Peyer's patch (tissue), 4 donors: Measurements from ENCODE around the gene PRRX2. TPM values are rescaled to one million over a fixed set of nuclear protein-coding genes. Genes with fewer than 3 reads are reported as not detected.

ENCODE experiments used
- DNase-seq, 3 donors: peaks; one replicate each; pipeline ENCODE4 v3.0.0-alpha.2; 2017 to 2019
- H3K27ac ChIP-seq, 4 donors: fragments of 200-600 bp; sonication (generic); one replicate each; pipeline ENCODE4 v1.5.1; 2016 to 2019
- H3K27me3 ChIP-seq, 2 donors: fragments of 200-600 bp; sonication (generic); one replicate each; pipeline ENCODE4 v1.5.1; 2019
- H3K36me3 ChIP-seq, 3 donors: fragments of 200-600 bp; sonication (generic); one replicate each; pipeline ENCODE4 v1.5.1; 2016 to 2019
- H3K4me1 ChIP-seq, 4 donors: fragments of 200-600 bp; sonication (generic); one replicate each; pipeline ENCODE4 v1.5.1; 2016 to 2019
- H3K4me3 ChIP-seq, 4 donors: fragments of 200-600 bp; sonication (generic); 1 replicate in 3 of 4; 2 replicates in 1 of 4; pipeline ENCODE4 v1.5.1; 2016 to 2019; ENCODE audit warnings: mild to moderate bottlenecking in 1 of 4
- H3K9me3 ChIP-seq, 4 donors: fragments of 200-600 bp; sonication (generic); one replicate each; pipeline ENCODE4 v1.5.1; 2016 to 2019; ENCODE audit warnings: mild to moderate bottlenecking in 1 of 4
- POLR2A ChIP-seq, 2 donors: fragments of 450-650 bp; IDR thresholded peaks; one replicate each; pipeline ENCODE4 v1.5.1; 2017; ENCODE audit warnings: antibody characterized with exemption in 2 of 2, mild to moderate bottlenecking in 2 of 2, moderate library complexity in 2 of 2
- total RNA-seq, 4 donors: library from RNA; depleted of rRNA; stranded (reverse); fragments of >200 nt; gene quantifications; one replicate each; pipeline ENCODE4 v1.1.0, GENCODE V29; 2016
- TF ChIP-seq, protein P1 (sequence below), 6 experiments: fragments of 450-650 bp in 4 of 6; fragments of 200-600 bp in 2 of 6; sonication (generic) in 1 of 6; IDR thresholded peaks; one replicate each; pipeline ENCODE4 v1.5.1; 2017 to 2019; ENCODE audit warnings: antibody characterized with exemption in 6 of 6, mild to moderate bottlenecking in 3 of 6, moderate library complexity in 1 of 6

The PRRX2 gene
- total RNA-seq, 4 donors from 2014 or later: 5.0 TPM; not detected in 3

DNA sequence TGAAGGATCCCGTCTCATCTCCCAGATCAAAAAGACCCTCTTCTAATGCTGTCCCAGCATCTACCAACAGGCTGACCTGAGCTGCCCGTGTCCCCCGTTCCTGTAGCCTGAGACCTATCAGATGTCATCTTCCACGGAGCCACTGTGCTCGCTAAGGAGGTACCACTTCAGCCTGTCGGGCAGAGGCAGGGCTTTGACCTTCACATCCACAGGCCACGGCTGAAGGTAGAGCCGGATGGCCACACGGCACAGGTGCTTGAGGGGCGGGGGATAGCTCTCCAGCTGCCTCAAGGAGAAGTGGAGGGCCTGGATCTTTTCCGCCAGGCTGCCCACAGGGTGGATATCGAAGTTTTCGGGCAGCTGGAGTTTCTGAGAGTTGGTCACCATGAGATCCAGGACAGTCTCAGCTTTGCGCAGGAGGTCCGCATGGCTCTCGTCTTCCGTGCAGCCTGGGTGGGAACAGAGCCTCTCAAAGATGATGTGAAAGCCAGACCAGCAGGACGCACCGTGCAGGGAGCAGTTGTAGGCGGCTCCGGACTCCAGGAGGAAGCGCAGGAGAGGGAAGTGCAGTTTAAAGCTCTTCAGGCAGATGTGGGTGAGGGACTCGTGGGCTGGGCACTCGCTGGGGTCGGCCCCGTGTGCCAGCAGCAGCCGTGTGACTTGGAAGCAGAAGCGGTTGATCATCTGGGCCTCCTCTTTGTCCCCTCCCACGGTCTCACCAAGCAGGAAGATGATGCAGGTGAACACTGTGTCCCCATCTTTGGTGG, 27.6 kb upstream of the PRRX2 start:
- Histone ChIP-seq H3K27ac (no peak overlapping the region), H3K4me3 (no peak overlapping the region), H3K4me1 (peaks cover 0 to 18% (median 11%) of the 10 kb centered on the region in 4 donors), H3K36me3 (peaks cover 0 to 68% (median 0%) of the 10 kb centered on the region in 3 donors), H3K9me3 (no peaks in the 10 kb centered on the region), H3K27me3 (no peaks in the 10 kb centered on the region)
- TF ChIP-seq POLR2A (IDR thresholded peaks at IDR 0.05): no peak
- DNase-seq: no peak

- Histone ChIP-seq H3K27me3 (no peaks in the 10 kb centered on the region), H3K4me3 (no peak overlapping the region), H3K36me3 (peaks cover 0 to 55% (median 0%) of the 10 kb centered on the region in 3 donors), H3K4me1 (peaks cover 0 to 18% (median 11%) of the 10 kb centered on the region in 4 donors), H3K27ac (no peak overlapping the region), H3K9me3 (no peaks in the 10 kb centered on the region)
- no peak for TF ChIP-seq POLR2A (IDR thresholded peaks at IDR 0.05)
- TF ChIP-seq, protein P1, sequence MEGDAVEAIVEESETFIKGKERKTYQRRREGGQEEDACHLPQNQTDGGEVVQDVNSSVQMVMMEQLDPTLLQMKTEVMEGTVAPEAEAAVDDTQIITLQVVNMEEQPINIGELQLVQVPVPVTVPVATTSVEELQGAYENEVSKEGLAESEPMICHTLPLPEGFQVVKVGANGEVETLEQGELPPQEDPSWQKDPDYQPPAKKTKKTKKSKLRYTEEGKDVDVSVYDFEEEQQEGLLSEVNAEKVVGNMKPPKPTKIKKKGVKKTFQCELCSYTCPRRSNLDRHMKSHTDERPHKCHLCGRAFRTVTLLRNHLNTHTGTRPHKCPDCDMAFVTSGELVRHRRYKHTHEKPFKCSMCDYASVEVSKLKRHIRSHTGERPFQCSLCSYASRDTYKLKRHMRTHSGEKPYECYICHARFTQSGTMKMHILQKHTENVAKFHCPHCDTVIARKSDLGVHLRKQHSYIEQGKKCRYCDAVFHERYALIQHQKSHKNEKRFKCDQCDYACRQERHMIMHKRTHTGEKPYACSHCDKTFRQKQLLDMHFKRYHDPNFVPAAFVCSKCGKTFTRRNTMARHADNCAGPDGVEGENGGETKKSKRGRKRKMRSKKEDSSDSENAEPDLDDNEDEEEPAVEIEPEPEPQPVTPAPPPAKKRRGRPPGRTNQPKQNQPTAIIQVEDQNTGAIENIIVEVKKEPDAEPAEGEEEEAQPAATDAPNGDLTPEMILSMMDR (IDR thresholded peaks at IDR 0.05): no peak
- no peak for DNase-seq
Observed at GRCh38 chr9:129639034-129639630, 26.3 kb upstream of the PRRX2 start.

- no peak overlapping the region for H3K27ac ChIP-seq
- peaks cover 0 to 49% (median 0%) of the 10 kb centered on the region in 3 donors for H3K36me3 ChIP-seq
- DNase-seq: no peak
- H3K9me3 ChIP-seq: no peaks in the 10 kb centered on the region
- TF ChIP-seq POLR2A (IDR thresholded peaks at IDR 0.05): no peak
- TF ChIP-seq, protein P1 (IDR thresholded peaks at IDR 0.05): no peak
- no peaks in the 10 kb centered on the region for H3K27me3 ChIP-seq
- peaks cover 0 to 18% (median 11%) of the 10 kb centered on the region in 4 donors for H3K4me1 ChIP-seq
- no peak overlapping the region for H3K4me3 ChIP-seq
Observed at GRCh38 chr9:129639756-129640085, 25.7 kb upstream of the PRRX2 start.

DNA sequence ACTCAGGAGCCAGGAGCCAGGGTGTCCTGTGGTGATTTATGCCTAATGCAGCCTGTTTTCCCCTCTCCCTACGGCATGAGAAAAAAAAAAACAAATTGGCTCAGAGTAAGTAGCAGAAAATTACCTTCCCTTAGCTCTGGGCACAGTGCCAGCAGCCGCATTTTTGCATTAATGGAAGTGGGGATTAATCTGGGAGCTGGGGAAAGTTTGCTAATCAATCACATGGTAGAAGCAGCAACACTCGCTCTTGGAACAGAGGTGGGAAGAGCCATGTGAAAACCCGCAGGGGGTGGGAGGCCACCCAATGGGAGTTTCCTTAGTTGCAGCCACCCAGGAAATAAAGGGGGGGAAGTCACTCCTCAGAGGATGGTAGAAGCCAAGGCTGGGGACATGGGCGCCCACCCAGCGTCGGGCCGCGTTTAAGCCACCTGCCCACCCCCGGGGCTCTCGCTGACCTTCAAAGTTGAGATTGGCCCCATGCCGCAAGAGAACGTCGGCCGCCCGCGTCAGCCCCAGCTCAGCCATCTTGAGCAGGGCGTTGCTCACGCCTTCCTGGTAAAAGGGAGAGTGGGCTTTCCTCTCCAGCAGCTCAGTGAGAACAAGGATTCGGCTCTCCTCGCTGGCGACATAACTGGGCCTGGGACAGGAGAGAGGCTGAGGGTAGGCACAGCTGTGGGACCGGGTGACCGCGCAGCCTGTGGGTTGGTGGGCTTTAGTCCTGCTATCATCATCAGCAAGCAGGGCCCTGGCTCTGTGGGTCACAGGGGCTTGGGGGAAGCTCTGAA, 25.2 kb upstream of the PRRX2 start:
- Histone ChIP-seq H3K4me1 (peaks cover 0 to 18% (median 11%) of the 10 kb centered on the region in 4 donors), H3K27ac (no peak overlapping the region)
- no peak for DNase-seq

DNA sequence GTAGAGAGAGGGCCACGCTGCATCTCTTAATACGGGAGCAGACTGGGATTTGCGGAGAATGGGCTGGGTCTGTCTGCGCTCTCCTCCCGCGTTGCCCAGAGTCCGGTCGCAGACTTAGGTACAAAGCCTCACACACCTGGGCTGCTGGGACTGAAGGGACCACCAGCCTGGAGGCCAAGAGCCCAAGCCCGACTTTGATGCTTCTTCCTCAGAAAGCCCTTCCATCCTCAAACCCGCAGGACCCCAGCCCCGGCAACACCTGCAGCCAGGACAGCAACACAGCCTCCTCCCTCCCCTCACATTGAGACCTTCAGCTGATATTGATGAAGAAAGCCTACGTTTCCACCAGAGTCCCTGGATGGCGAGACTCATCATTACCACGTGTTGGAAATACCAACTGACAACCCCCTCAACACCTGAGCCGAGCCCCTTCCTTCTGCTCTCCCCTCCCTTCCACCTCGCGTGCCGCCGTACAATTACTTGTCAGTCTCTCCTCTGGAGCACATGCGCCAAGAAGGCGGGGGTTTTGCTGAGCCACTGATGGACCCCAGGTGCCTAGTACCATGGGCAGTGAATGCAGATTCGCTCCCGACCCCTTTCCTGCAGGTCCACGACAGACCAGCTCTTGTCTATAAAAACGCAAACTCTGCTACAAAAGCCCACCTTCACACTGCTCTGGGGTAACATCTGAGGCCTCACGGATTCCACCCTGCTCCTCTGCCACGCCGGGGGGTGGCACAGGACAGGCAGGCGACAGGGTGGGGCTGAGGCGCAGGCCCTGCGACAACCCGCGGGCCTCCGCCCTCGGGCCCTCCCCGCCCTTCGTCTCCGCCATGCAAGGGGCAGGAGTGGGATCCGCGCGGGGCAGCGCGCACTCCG, 24.3 kb upstream of the PRRX2 start:
- peaks cover 0 to 35% (median 0%) of the 10 kb centered on the region in 3 donors for H3K36me3 ChIP-seq
- no peak for DNase-seq
- H3K27me3 ChIP-seq: no peaks in the 10 kb centered on the region
- no peaks in the 10 kb centered on the region for H3K9me3 ChIP-seq
- peak overlapping the region; percentile 58 to 92 (median 87) for H3K27ac ChIP-seq
- H3K4me1 ChIP-seq: peaks cover 0 to 18% (median 11%) of the 10 kb centered on the region in 4 donors
- TF ChIP-seq, protein P1 (IDR thresholded peaks at IDR 0.05): no peak
- no peak for TF ChIP-seq POLR2A (IDR thresholded peaks at IDR 0.05)
- H3K4me3 ChIP-seq: peak overlapping the region; percentile 63 to 100 (median 96)

More for the DNA sequence above, 25.2 kb upstream of the PRRX2 start:
- Histone ChIP-seq H3K9me3 (no peaks in the 10 kb centered on the region), H3K4me3 (peak overlapping the region in 3 of 4 donors; percentile 63 to 100 (median 91)), H3K36me3 (peaks cover 0 to 43% (median 0%) of the 10 kb centered on the region in 3 donors), H3K27me3 (no peaks in the 10 kb centered on the region)
- TF ChIP-seq, protein P1 (IDR thresholded peaks at IDR 0.05): no peak
- no peak for TF ChIP-seq POLR2A (IDR thresholded peaks at IDR 0.05)
